Hepatocyte (in vitro differentiated cells): Measurements from ENCODE around the gene ARHGAP26. TPM values are rescaled to one million over a fixed set of nuclear protein-coding genes. Genes with fewer than 3 reads are reported as not detected.

ENCODE experiments used
- DNase-seq: peaks from one replicate; pipeline ENCODE4 v3.0.0-alpha.2; 2016; ENCODE audit warnings: low spot score
- H2AFZ ChIP-seq: fragments of 200-600 bp; sonication (generic); 2 replicates; pipeline ENCODE4 v1.6.0; 2016; ENCODE audit warnings: antibody characterized with exemption, mild to moderate bottlenecking
- H3K27ac ChIP-seq: fragments of 200-600 bp; sonication (generic); 2 replicates; pipeline ENCODE4 v1.5.1; 2016; ENCODE audit warnings: mild to moderate bottlenecking
- H3K27me3 ChIP-seq: fragments of 200-600 bp; sonication (generic); 2 replicates; pipeline ENCODE4 v1.6.1; 2016
- H3K36me3 ChIP-seq: fragments of 200-600 bp; sonication (generic); replicated peaks from 2 replicates; pipeline ENCODE4 v1.5.1; 2016; ENCODE audit warnings: low read depth; ENCODE audit not compliant: insufficient read depth
- H3K4me1 ChIP-seq: fragments of 200-600 bp; sonication (generic); 2 replicates; pipeline ENCODE4 v1.5.1; 2016; ENCODE audit warnings: mild to moderate bottlenecking, moderate library complexity; ENCODE audit not compliant: insufficient read depth
- H3K4me2 ChIP-seq: fragments of 200-600 bp; sonication (generic); 2 replicates; pipeline ENCODE4 v1.6.0; 2016
- H3K4me3 ChIP-seq: fragments of 200-600 bp; sonication (generic); 2 replicates; pipeline ENCODE4 v1.5.1; 2016; ENCODE audit warnings: mild to moderate bottlenecking
- H3K79me2 ChIP-seq: fragments of 200-600 bp; sonication (generic); 2 replicates; pipeline ENCODE4 v1.6.0; 2017; ENCODE audit warnings: mild to moderate bottlenecking
- H3K9me2 ChIP-seq: fragments of 200-600 bp; sonication (generic); replicated peaks from 2 replicates; pipeline ENCODE4 v1.6.0; 2017; ENCODE audit warnings: mild to moderate bottlenecking; ENCODE audit not compliant: insufficient read depth
- H3K9me3 ChIP-seq: fragments of 200-600 bp; sonication (generic); 2 replicates; pipeline ENCODE4 v1.5.1; 2016; ENCODE audit warnings: low read depth, mild to moderate bottlenecking
- H4K20me1 ChIP-seq: fragments of 200-600 bp; sonication (generic); 2 replicates; pipeline ENCODE4 v1.6.0; 2016; ENCODE audit warnings: mild to moderate bottlenecking; ENCODE audit not compliant: insufficient read depth, poor library complexity, severe bottlenecking
- CTCF ChIP-seq: fragments of 200-600 bp; sonication (generic); IDR thresholded peaks from 2 replicates; pipeline ENCODE4 v1.5.1; 2016; ENCODE audit warnings: antibody characterized with exemption, mild to moderate bottlenecking; ENCODE audit not compliant: poor library complexity
- EZH2 ChIP-seq: fragments of 200-600 bp; sonication (generic); IDR thresholded peaks from 2 replicates; pipeline ENCODE4 v1.6.1; 2016; ENCODE audit warnings: antibody characterized with exemption, mild to moderate bottlenecking, borderline replicate concordance
- EZH2phosphoT487 ChIP-seq: fragments of 200-600 bp; sonication (generic); IDR thresholded peaks from one replicate; pipeline ENCODE4 v1.6.1; 2018; ENCODE audit warnings: antibody characterized with exemption, mild to moderate bottlenecking, low read depth, moderate library complexity; ENCODE audit not compliant: unreplicated experiment, severe bottlenecking
- WGBS: methylation state at CpG from one replicate; pipeline ENCODE4 v1.1.6; 2016; ENCODE audit warnings: low lambda C conversion rate; ENCODE audit errors: missing lambda C conversion rate; 5-methylcytosine and 5-hydroxymethylcytosine counted together
- polyA plus RNA-seq: library from polyadenylated mRNA; unstranded; fragments of >200 nt; fragmentation: Nextera tagmentation; extraction: Ambion mirVana; gene quantifications from 2 replicates; pipeline ENCODE4 v1.2.1, GENCODE V29; 2016
- total RNA-seq: library from RNA; depleted of rRNA; stranded (reverse); fragments of >200 nt; gene quantifications from 2 replicates; pipeline ENCODE4 v1.2.3, GENCODE V29; 2014

Gene ARHGAP26
- total and polyA plus RNA-seq, 2 experiments from 2014 or later: 16.5 to 19.8 TPM

- H3K79me2 ChIP-seq: no peaks in the 10 kb centered on the region
- no peaks in the 10 kb centered on the region for H3K36me3 ChIP-seq
- WGBS: 38% methylated on average over 5 of the region's 5 CpGs
- no peaks in the 10 kb centered on the region for H3K9me3 ChIP-seq
- no peaks in the 10 kb centered on the region for H4K20me1 ChIP-seq
- no peak overlapping the region for H2AFZ ChIP-seq
- peak overlapping the region; percentile 29 for H3K4me2 ChIP-seq
- H3K27me3 ChIP-seq: no peaks in the 10 kb centered on the region
- no peak overlapping the region for H3K4me3 ChIP-seq
- TF ChIP-seq EZH2 (no peak), EZH2phosphoT487 (no peak), CTCF (no peak)
- H3K27ac ChIP-seq: peak overlapping the region; percentile 39
- no peaks in the 10 kb centered on the region for H3K9me2 ChIP-seq
- peak; percentile 38 for DNase-seq
- peaks cover 17% of the 10 kb centered on the region for H3K4me1 ChIP-seq
Observed at GRCh38 chr5:142900927-142901326, 130.8 kb downstream of the ARHGAP26 start.

- Histone ChIP-seq H3K9me3 (no peaks in the 10 kb centered on the region), H4K20me1 (no peaks in the 10 kb centered on the region), H2AFZ (no peak overlapping the region), H3K9me2 (no peaks in the 10 kb centered on the region), H3K4me3 (no peak overlapping the region), H3K36me3 (no peaks in the 10 kb centered on the region), H3K4me2 (peak overlapping the region; percentile 29), H3K4me1 (peaks cover 17% of the 10 kb centered on the region), H3K27ac (peak overlapping the region; percentile 39), H3K79me2 (no peaks in the 10 kb centered on the region), H3K27me3 (no peaks in the 10 kb centered on the region)
- WGBS: 53% methylated on average over 3 of the region's 3 CpGs
- DNase-seq: no peak
- TF ChIP-seq EZH2phosphoT487 (no peak), EZH2 (no peak), CTCF (no peak)
Observed at GRCh38 chr5:142901476-142902185, 131.5 kb downstream of the ARHGAP26 start.

- Histone ChIP-seq H3K27ac (no peak overlapping the region), H2AFZ (no peak overlapping the region), H3K27me3 (no peaks in the 10 kb centered on the region), H3K9me3 (no peaks in the 10 kb centered on the region), H3K4me3 (no peak overlapping the region), H3K4me1 (peaks cover 17% of the 10 kb centered on the region), H3K9me2 (no peaks in the 10 kb centered on the region), H3K36me3 (no peaks in the 10 kb centered on the region), H3K4me2 (no peak overlapping the region), H4K20me1 (no peaks in the 10 kb centered on the region), H3K79me2 (no peaks in the 10 kb centered on the region)
- 92% methylated on average over 10 of the region's 10 CpGs for WGBS
- no peak for DNase-seq
- TF ChIP-seq EZH2: no peak
- TF ChIP-seq CTCF: no peak
- TF ChIP-seq EZH2phosphoT487: no peak
Observed at GRCh38 chr5:142902186-142902965, 132.2 kb downstream of the ARHGAP26 start.
